Measurements from ENCODE around the gene ISCU.

Gene ISCU

DNA sequence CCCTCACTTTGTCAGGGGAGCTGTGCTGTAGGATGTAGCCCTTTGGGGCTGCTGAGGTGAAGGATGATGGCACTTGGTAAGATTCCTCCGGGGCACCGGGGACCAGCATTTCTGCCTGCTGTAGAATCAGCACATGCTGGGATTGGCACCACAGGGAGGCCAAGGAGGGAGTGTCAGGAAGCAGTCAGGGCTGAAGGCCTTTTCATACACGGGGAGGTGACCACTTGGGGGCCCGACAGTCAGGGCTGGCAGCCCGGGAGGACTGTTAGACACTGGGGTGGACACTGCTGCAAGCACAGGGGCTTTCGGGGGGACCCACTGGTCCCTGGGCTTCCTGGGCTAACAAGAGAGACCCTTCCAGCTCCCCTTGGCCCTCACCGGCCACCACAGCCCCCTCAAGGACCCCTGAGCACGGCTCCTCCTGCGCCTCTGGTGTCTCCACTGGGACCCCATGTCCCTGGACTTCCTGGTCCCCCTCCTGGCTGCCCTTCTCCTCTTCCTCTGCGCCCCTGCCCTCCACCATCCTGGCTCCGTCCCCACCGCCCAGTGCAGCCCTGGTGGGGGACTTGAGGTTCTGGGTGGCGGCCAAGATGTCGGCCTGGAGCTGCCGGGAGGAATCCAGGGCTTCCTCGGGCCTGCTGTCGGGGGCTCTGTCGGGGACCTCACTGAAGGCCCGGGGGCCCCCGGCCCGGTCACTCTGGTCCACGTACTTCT, 29.0 kb downstream of the ISCU start:
- TF ChIP-seq, protein P1, sequence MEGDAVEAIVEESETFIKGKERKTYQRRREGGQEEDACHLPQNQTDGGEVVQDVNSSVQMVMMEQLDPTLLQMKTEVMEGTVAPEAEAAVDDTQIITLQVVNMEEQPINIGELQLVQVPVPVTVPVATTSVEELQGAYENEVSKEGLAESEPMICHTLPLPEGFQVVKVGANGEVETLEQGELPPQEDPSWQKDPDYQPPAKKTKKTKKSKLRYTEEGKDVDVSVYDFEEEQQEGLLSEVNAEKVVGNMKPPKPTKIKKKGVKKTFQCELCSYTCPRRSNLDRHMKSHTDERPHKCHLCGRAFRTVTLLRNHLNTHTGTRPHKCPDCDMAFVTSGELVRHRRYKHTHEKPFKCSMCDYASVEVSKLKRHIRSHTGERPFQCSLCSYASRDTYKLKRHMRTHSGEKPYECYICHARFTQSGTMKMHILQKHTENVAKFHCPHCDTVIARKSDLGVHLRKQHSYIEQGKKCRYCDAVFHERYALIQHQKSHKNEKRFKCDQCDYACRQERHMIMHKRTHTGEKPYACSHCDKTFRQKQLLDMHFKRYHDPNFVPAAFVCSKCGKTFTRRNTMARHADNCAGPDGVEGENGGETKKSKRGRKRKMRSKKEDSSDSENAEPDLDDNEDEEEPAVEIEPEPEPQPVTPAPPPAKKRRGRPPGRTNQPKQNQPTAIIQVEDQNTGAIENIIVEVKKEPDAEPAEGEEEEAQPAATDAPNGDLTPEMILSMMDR (IDR thresholded peaks at IDR 0.05; ENCODE audit: borderline replicate concordance, insufficient read depth, low read depth, low read length): no peak
- no peak overlapping the region for H3K4me3 ChIP-seq (ENCODE audit: low read depth, low read length)

DNA sequence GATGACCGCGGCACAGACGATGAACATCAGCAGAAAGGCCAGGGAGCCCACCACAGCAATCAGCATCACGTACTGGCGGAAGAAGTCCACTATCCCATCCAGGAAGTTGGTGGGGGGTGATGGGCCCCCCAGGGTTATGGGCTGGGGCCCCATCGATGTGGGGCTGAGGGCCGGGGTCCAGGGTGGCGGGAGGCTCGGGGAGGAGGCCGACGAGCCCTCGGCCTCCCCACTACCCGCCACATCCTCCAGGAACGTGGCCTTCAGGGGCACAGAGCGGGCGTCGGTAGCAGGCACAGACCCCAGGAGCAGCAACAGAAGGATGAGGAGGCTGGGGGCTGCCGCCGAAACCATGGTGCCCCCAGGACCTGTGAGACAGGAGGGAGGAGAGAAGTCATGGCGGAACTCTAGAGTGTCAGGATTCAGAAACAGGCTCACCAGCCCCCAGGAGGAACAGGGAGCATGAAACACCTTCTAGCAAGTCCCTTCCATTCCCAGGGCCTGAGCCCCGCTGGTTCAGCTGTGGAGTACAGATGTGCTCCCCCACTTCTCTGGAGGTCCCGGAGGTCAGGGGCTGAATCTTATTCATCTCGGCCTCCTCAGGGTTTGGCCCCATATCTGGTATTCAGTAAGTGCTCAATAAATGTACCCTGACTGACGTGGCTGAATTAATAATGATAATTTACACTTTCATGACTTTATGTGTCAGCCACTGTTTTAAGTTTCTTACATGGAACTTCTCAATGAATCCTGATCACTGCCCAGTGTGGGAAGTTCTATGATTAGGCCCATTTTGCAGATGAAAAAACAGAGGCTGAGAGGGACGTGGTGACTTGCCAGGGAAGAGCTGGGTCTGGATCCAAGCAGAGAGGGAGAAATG, 29.9 kb downstream of the ISCU start:
- TF ChIP-seq, protein P1 (IDR thresholded peaks at IDR 0.05; ENCODE audit: borderline replicate concordance, insufficient read depth, low read depth, low read length): no peak
- H3K4me3 ChIP-seq (ENCODE audit: low read depth, low read length): no peak overlapping the region

DNA sequence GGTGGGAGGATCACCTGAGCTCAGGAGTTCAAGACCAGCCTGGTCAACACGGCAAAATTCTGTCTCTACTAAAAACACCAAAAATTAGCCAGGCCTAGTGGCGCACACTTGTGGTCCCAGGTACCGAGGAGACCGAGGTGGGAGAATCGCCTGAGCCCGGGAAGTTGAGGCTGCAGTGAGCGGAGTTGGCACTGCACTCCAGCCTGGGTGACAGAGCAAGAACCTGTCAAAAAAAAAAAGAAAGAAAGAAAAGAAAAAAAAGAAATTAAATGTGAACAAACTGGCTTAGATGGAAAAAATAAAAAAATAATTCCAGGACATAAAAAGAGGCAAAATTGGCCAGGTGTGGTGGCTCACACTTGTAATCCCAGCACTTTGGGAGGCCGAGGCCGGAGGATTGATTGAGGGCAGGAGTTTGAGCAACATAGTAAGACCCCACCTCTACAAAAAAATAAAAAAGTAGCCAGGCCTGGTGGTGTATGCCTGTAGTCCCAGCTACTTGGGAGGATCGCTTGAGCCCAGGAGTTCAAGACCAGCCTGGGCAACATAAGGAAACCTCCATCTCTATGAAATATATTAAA, 32.0 kb downstream of the ISCU start:
- TF ChIP-seq, protein P1 (IDR thresholded peaks at IDR 0.05; ENCODE audit: borderline replicate concordance, insufficient read depth, low read depth, low read length): no peak

DNA sequence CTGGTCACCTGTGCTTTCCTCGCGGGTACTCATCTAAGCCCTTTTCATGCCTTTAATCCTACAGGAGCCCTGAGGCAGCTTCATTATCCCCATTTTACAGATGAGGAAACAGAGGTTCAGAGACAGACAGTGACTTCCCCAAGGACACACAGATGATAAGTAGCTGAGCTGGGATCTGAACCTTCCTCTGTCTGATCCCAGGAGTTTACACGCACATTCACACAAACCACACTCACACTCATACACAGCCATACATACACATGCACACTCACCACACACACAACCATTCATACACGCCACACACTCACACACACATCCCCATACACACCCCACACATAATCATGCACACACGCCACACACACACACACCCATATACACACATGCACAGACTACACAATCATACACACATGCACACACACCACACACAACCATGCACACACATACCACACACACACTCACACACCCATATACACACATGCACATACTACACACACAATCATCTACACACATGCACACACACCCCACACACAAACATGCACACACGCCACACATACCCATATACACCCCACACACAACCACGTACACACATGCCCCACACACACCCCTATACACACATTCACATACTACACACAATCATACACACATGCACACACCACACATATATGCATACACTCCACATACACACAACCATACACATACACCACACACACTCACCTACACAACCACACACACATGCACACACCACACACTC, 32.7 kb downstream of the ISCU start:
- no peak overlapping the region for H3K4me3 ChIP-seq (ENCODE audit: low read depth, low read length)
- TF ChIP-seq, protein P1 (IDR thresholded peaks at IDR 0.05; ENCODE audit: borderline replicate concordance, insufficient read depth, low read depth, low read length): no peak

More for the DNA sequence above, 32.0 kb downstream of the ISCU start:
- no peak overlapping the region for H3K4me3 ChIP-seq (ENCODE audit: low read depth, low read length)

DNA sequence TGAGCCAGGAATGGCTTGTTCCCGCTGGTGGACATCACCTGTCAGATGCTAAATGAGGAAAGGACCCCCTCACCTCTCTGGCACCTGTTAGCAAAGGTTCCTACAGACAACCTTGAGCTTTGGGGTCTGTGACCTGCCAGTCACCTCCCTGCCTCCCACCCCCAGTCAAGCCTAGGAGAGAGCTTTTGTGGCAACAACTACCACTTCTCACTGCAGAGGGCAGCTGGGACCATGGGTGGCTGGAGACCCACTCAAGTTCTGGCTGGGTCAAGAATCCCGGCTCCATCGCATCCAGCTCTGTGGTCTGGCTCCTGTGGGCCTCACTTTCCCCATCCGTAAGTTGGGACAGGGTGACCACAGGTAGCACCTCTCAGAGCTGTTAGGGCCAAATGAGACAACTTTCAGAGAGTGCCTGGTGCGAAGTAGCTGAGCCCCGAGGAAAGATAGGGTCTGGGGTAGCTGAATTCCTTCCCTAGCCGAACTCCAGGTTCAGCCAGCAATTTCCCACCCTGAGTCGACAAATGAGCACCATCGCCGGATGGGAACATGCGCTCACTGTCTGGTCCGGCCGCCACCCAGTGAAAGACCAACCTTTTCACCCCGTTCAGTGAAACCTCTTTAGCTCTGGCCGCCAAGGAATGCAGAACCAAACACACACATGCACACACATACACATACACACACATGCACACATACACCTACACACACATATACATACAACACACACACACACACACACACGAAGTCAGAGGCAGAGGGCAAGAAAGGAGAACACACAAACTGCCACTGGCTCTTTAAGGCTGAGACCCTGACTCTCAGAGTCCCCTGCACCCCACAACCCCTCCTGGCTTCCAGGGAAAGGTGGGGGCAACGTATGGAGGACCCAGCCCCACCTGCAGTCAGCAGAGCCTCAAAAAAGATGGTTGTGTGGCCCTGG, 33.6 kb downstream of the ISCU start:
- TF ChIP-seq, protein P1 (IDR thresholded peaks at IDR 0.05; ENCODE audit: borderline replicate concordance, insufficient read depth, low read depth, low read length): no peak
- H3K4me3 ChIP-seq (ENCODE audit: low read depth, low read length): no peak overlapping the region
